HL-60 (cell line): ENCODE measurements around the gene RGMA.

Source experiments
- DNase-seq, 2 experiments: peaks; one replicate each; pipeline ENCODE4 v3.0.0-alpha.2; 2010 to 2020; ENCODE audit warnings: low read depth in 1 of 2, low spot score in 1 of 2
- H3K27ac ChIP-seq: fragments of 250-450 bp; sonication (Bioruptor Pico); replicated peaks from 2 replicates; pipeline ENCODE4 v1.5.1; 2020; ENCODE audit warnings: mild to moderate bottlenecking, moderate library complexity
- H3K27me3 ChIP-seq: fragments of 250-450 bp; sonication (Bioruptor Pico); 2 replicates; pipeline ENCODE4 v1.5.1; 2021; ENCODE audit warnings: mild to moderate bottlenecking, moderate library complexity; ENCODE audit not compliant: insufficient read depth, poor library complexity, severe bottlenecking
- H3K4me3 ChIP-seq: replicated peaks from 2 replicates; pipeline ENCODE4 v1.5.1; 2011; ENCODE audit warnings: mild to moderate bottlenecking, control low read depth, low read length; ENCODE audit not compliant: insufficient read depth
- GABPA ChIP-seq: IDR thresholded peaks from 2 replicates; pipeline ENCODE4 v1.6.1; 2012; ENCODE audit warnings: low read depth
- POLR2AphosphoS5 ChIP-seq: IDR thresholded peaks from 2 replicates; pipeline ENCODE4 v1.6.1; 2012; ENCODE audit warnings: low read depth
- SPI1 ChIP-seq: IDR thresholded peaks from 2 replicates; pipeline ENCODE4 v1.6.1; 2012; ENCODE audit warnings: low read depth, mild to moderate bottlenecking, borderline replicate concordance
- TF ChIP-seq, protein P1 (sequence below): IDR thresholded peaks from 2 replicates; pipeline ENCODE4 v1.6.1; 2012; ENCODE audit warnings: low read depth; ENCODE audit not compliant: insufficient replicate concordance
- TF ChIP-seq, protein P2 (sequence below): IDR thresholded peaks from one replicate; pipeline ENCODE4 v1.5.1; 2011; ENCODE audit warnings: low read length, control low read depth, inconsistent platforms; ENCODE audit not compliant: insufficient read depth

Gene RGMA

DNA sequence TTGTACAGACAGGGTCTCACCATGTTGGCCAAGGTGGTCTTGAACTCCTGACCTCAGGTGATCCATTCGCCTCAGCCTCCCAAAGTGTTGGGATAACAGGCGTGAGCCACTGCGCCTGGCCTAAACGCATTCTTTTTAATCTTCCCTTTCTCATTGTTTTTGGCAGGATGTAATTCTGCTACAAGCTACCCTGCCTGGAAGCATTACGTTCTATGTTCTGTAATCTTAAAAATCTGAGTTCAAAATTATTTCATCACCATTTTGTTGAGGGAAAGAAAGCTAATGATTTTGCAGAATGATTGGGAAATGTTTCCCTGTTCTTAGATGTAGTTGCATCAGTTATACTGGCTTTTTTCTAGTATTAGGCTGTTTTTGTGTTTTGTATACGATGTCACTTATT, 71.5 kb downstream of the RGMA start:
- no peak for DNase-seq
- TF ChIP-seq, protein P1, sequence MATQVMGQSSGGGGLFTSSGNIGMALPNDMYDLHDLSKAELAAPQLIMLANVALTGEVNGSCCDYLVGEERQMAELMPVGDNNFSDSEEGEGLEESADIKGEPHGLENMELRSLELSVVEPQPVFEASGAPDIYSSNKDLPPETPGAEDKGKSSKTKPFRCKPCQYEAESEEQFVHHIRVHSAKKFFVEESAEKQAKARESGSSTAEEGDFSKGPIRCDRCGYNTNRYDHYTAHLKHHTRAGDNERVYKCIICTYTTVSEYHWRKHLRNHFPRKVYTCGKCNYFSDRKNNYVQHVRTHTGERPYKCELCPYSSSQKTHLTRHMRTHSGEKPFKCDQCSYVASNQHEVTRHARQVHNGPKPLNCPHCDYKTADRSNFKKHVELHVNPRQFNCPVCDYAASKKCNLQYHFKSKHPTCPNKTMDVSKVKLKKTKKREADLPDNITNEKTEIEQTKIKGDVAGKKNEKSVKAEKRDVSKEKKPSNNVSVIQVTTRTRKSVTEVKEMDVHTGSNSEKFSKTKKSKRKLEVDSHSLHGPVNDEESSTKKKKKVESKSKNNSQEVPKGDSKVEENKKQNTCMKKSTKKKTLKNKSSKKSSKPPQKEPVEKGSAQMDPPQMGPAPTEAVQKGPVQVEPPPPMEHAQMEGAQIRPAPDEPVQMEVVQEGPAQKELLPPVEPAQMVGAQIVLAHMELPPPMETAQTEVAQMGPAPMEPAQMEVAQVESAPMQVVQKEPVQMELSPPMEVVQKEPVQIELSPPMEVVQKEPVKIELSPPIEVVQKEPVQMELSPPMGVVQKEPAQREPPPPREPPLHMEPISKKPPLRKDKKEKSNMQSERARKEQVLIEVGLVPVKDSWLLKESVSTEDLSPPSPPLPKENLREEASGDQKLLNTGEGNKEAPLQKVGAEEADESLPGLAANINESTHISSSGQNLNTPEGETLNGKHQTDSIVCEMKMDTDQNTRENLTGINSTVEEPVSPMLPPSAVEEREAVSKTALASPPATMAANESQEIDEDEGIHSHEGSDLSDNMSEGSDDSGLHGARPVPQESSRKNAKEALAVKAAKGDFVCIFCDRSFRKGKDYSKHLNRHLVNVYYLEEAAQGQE: no peak
- no peaks in the 10 kb centered on the region for H3K27me3 ChIP-seq
- no peak overlapping the region for H3K4me3 ChIP-seq
- no peak overlapping the region for H3K27ac ChIP-seq

DNA sequence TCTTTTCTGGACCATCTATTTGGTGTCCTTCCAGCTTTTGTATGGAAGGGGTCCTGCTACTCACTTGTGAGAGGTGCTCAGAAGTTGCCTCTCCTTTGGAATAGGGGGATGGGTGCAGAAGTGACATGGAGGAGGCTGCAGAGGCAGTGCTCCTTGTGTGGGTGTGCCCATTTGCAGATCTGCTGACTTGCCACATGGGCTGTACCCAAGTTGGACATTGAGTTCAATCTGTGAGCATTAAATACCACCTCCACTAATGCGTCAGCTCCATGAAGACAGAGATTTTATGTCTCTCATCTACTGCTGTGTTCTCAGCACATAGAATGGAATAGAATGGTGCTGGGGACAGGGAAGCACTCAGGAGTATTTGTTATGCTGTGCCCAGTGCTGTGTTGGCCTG, 76.2 kb downstream of the RGMA start:
- TF ChIP-seq, protein P1: no peak
- no peak for TF ChIP-seq POLR2AphosphoS5
- TF ChIP-seq GABPA: no peak
- TF ChIP-seq, protein P2, sequence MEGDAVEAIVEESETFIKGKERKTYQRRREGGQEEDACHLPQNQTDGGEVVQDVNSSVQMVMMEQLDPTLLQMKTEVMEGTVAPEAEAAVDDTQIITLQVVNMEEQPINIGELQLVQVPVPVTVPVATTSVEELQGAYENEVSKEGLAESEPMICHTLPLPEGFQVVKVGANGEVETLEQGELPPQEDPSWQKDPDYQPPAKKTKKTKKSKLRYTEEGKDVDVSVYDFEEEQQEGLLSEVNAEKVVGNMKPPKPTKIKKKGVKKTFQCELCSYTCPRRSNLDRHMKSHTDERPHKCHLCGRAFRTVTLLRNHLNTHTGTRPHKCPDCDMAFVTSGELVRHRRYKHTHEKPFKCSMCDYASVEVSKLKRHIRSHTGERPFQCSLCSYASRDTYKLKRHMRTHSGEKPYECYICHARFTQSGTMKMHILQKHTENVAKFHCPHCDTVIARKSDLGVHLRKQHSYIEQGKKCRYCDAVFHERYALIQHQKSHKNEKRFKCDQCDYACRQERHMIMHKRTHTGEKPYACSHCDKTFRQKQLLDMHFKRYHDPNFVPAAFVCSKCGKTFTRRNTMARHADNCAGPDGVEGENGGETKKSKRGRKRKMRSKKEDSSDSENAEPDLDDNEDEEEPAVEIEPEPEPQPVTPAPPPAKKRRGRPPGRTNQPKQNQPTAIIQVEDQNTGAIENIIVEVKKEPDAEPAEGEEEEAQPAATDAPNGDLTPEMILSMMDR: no peak
- TF ChIP-seq SPI1: no peak
- no peak for DNase-seq
- Histone ChIP-seq H3K27ac (no peak overlapping the region), H3K27me3 (no peaks in the 10 kb centered on the region), H3K4me3 (no peak overlapping the region)

DNA sequence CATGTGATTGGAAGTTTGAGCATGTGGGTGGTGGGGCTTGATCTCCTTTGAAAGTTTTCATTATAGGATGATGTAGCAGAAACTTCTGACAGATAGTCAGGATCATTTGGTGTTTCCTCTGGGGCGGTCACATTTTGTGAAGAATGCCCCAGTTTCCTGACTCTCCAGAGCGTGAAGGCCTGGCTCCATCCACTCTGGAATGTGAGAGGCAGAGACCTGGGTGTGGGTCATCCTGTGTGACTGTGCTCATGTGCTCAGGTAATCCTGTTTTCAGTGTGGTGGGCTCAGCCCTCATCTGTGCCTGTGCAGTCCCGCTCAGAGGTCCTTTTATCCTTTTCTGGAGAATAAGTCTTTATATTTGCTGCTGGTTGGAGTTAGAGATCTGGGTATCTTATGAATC, 81.0 kb downstream of the RGMA start:
- DNase-seq: no peak
- H3K27ac ChIP-seq: no peak overlapping the region
- H3K27me3 ChIP-seq: no peaks in the 10 kb centered on the region
- TF ChIP-seq, protein P1: no peak
- TF ChIP-seq SPI1: no peak
- no peak for TF ChIP-seq GABPA
- no peak for TF ChIP-seq POLR2AphosphoS5
- TF ChIP-seq, protein P2: no peak
- H3K4me3 ChIP-seq: no peak overlapping the region

DNA sequence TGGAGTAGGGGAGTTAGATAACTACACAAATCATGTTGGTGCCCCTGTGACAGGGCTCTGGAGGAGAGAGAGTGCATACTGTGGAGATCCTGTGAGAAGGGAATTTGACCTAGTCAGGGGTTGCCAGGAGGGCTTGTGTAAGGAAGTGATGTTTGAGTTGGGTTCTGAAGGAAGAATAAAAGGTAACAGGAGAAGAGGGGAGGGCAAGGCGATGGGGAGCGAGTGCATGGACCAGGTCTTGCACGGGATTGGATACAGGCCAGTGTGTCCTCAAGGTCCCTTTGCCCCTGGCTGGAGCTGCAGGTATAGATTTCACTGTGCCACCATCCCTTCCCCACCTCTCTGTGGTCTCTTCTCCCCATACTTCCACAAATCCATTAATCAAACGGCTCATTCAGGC, 83.9 kb downstream of the RGMA start:
- no peak overlapping the region for H3K27ac ChIP-seq
- DNase-seq: no peak
- no peaks in the 10 kb centered on the region for H3K27me3 ChIP-seq
- no peak overlapping the region for H3K4me3 ChIP-seq
- TF ChIP-seq, protein P2: no peak
- TF ChIP-seq GABPA (no peak), SPI1 (no peak), POLR2AphosphoS5 (no peak)
- TF ChIP-seq, protein P1: no peak
